SJSA1 (cell line): ENCODE data around the gene SNRK. TPM values are rescaled to one million over a fixed set of nuclear protein-coding genes. Genes with fewer than 3 reads are reported as not detected.

Experiments
- DNase-seq, 2 experiments: peaks; one replicate each; pipeline ENCODE4 v3.0.0-alpha.2; 2015 to 2020; ENCODE audit warnings: low spot score in 2 of 2, low read depth in 1 of 2
- H3K27ac ChIP-seq: fragments of 250-450 bp; sonication (Bioruptor Pico); 2 replicates; pipeline ENCODE4 v1.5.1; 2020; ENCODE audit warnings: mild to moderate bottlenecking, moderate library complexity
- H3K27me3 ChIP-seq: fragments of 250-450 bp; sonication (Bioruptor Pico); replicated peaks from 2 replicates; pipeline ENCODE4 v1.5.1; 2020; ENCODE audit warnings: mild to moderate bottlenecking, moderate library complexity
- H3K36me3 ChIP-seq: fragments of 250-450 bp; sonication (Bioruptor Pico); 2 replicates; pipeline ENCODE4 v1.5.1; 2020; ENCODE audit warnings: mild to moderate bottlenecking
- H3K4me1 ChIP-seq: fragments of 250-450 bp; sonication (Bioruptor Pico); replicated peaks from 2 replicates; pipeline ENCODE4 v1.6.1; 2021; ENCODE audit warnings: mild to moderate bottlenecking
- H3K4me3 ChIP-seq: fragments of 250-450 bp; sonication (Bioruptor Pico); 2 replicates; pipeline ENCODE4 v1.5.1; 2020; ENCODE audit warnings: mild to moderate bottlenecking
- H3K9me3 ChIP-seq: fragments of 250-450 bp; sonication (Bioruptor Pico); replicated peaks from 2 replicates; pipeline ENCODE4 v1.5.1; 2020; ENCODE audit warnings: mild to moderate bottlenecking
- total RNA-seq: library from RNA; depleted of rRNA; stranded (reverse); fragments of >200 nt; shearing (Covaris generic); gene quantifications from 2 replicates; pipeline ENCODE4 v1.2.3, GENCODE V29; 2014; rRNA removed

The SNRK gene, protein sequence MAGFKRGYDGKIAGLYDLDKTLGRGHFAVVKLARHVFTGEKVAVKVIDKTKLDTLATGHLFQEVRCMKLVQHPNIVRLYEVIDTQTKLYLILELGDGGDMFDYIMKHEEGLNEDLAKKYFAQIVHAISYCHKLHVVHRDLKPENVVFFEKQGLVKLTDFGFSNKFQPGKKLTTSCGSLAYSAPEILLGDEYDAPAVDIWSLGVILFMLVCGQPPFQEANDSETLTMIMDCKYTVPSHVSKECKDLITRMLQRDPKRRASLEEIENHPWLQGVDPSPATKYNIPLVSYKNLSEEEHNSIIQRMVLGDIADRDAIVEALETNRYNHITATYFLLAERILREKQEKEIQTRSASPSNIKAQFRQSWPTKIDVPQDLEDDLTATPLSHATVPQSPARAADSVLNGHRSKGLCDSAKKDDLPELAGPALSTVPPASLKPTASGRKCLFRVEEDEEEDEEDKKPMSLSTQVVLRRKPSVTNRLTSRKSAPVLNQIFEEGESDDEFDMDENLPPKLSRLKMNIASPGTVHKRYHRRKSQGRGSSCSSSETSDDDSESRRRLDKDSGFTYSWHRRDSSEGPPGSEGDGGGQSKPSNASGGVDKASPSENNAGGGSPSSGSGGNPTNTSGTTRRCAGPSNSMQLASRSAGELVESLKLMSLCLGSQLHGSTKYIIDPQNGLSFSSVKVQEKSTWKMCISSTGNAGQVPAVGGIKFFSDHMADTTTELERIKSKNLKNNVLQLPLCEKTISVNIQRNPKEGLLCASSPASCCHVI
- 13.5 and 14.8 TPM in 2 replicates for total RNA-seq

DNA sequence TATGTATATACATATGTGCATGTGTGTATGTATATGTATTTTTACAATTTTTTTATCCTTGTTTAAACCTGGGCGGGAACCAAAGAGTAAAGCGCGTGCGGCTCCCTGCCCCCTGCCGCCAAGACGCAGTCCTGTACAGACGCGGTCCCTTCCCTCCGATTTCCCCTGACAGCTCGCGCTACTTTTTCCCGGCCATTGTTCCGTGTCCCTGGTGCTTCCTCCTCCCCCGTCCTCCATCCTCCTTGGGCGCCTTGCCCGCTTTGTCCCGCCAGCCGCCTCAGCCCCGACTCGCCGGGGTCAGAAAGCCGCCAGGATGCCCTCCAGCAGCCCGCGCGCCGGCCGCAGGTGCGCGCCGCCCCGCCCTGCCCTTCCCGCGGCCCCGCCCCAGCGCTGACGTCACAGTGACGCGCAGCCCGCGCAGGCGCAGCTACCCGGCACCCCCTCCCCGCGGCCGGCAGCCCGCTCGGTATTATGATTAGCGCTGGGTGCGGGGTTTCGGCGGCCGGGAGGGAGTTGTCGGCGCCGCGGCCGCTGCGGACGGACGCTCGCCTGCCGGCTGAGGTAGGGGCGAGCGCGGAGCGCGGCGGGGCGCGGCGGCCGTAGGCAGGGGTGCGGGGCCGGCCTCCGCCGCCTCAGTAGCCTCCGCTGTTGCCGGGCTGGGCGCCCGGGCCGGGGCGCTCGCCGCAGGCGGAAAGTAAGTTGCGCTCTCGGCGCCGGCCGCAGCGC, at the start of gene SNRK:
TSS of gene SNRK (plus strand) at position 426 of the 726 bp plus-strand sequence. CDS start 16,664 bp downstream, outside the sequence.
- peaks cover 9% of the 10 kb centered on the region for H3K4me1 ChIP-seq
- H3K9me3 ChIP-seq: no peaks in the 10 kb centered on the region
- peaks cover 9% of the 10 kb centered on the region; the same call in 1 of the 2 replicates for H3K27me3 ChIP-seq
- peak within 1 kb of the TSS; percentile 74; the same call in 1 of the 2 replicates for H3K27ac ChIP-seq
- peaks cover 13% of the 10 kb centered on the region for H3K36me3 ChIP-seq
- peak; percentile 74 to 76 for DNase-seq
- H3K4me3 ChIP-seq: peak within 1 kb of the TSS; percentile 99

DNA sequence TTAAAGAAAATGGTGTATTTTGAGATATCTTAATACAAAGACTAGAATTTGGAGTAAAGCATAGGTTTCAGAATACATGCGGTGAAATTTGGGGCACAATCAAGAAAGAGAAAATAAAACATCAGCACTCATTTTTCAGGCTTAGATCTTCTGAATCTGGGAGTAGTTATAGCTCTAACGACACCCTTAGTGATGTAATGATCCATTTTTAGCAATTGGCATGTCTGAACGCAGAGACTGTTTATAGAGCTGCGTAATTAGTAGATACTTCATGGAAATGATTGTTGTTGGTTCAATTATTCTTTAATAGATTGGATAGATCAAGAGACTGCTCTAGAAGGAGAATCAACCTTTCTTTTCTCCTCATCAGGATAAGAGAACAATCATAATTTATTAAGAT, 47.5 kb upstream of the SNRK start:
- H3K27ac ChIP-seq: no peak overlapping the region
- DNase-seq: no peak
- no peaks in the 10 kb centered on the region for H3K27me3 ChIP-seq
- no peak overlapping the region for H3K4me3 ChIP-seq
- no peaks in the 10 kb centered on the region for H3K36me3 ChIP-seq
- H3K4me1 ChIP-seq: no peaks in the 10 kb centered on the region
- H3K9me3 ChIP-seq: no peaks in the 10 kb centered on the region

DNA sequence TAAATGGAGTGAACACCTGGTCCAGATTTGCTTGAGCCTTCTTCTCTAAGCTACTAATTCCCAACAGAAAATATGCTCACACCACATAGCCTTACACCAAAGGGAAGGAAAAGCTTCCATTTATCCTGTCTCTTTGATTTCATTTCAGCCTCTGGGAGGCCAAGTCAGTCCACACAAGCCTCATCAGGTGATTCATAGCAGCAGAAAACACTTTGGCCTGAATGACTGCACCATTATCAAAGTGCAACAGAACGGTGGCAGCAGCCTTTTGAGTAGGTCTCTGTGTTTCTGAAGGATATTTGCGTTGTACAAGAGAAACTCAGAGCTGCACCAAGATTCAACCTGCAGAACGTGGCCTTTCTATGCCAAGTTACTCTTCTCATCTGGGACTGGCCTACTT, 46.6 kb upstream of the SNRK start:
- Histone ChIP-seq H3K9me3 (no peaks in the 10 kb centered on the region), H3K27me3 (no peaks in the 10 kb centered on the region), H3K4me3 (no peak overlapping the region), H3K27ac (no peak overlapping the region), H3K36me3 (no peaks in the 10 kb centered on the region), H3K4me1 (no peaks in the 10 kb centered on the region)
- DNase-seq: no peak

DNA sequence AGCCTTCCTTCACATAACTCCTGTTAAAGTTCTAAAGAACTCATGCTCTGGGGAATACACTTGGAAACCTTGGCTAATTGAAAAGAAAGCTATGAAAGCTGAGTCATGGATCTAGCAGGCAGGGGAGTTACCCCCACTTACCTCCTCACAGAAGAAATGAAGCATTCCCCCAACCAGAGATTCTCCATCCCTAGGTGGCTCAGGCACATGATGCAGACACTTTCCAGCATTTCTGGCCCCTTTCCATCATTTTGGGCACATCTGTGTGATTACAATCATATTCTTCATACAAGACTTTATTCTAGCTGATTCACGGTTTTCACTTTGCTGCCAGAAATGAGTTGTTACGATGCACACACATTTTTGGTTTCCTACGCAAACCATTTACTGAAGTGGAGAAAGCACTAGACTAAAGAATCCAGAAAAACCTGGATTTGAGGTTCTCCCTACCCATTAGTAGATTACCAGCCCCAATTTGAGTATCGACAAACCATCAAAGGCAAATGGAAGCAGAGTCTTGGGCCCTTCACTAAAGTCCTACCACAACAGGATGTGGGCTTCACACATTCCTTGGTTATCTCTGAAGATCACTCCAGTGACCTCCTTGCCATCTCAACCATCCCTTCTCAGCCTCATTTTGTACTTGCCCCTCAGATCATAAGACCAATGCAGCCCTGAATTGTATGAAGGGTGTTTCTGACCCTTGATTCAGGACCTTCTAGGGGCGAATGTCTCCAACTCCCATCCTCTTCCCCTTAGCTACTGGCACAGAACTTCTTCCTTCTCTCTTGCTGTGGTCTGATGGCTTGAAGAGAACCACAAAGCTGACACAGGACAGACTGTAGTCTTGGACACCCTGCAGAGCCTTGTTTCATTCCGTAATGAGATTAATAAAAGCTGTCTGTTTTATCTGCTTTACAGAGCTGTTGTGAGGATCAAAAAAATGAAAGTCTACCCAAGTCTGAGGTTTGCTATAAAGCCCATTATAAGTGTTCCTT, 42.5 kb upstream of the SNRK start:
- H3K9me3 ChIP-seq: no peaks in the 10 kb centered on the region
- H3K27me3 ChIP-seq: no peaks in the 10 kb centered on the region
- H3K27ac ChIP-seq: no peak overlapping the region
- DNase-seq: no peak
- H3K4me1 ChIP-seq: no peaks in the 10 kb centered on the region
- no peaks in the 10 kb centered on the region for H3K36me3 ChIP-seq
- no peak overlapping the region for H3K4me3 ChIP-seq

DNA sequence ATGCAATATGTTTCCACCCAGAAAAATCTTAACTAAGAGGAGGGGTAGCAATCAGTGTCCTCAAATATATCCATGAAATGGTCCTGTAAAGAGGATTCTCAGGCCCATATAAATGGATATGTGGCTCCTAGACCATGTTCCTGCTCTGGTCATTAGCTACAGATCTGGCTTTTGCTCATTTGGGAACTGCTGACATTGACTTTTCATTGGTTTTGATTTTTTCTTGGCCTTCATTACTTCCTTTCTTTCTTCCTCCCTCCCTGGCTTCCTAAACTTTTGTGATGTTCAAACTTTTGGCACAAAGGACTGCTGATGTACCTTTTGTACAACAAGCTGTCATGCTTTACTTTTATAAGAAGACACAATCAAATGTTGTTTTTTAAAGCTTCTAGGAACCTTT, 41.6 kb upstream of the SNRK start:
- no peaks in the 10 kb centered on the region for H3K27me3 ChIP-seq
- H3K9me3 ChIP-seq: no peaks in the 10 kb centered on the region
- H3K4me1 ChIP-seq: no peaks in the 10 kb centered on the region
- no peak for DNase-seq
- H3K36me3 ChIP-seq: no peaks in the 10 kb centered on the region
- no peak overlapping the region for H3K4me3 ChIP-seq
- no peak overlapping the region for H3K27ac ChIP-seq

DNA sequence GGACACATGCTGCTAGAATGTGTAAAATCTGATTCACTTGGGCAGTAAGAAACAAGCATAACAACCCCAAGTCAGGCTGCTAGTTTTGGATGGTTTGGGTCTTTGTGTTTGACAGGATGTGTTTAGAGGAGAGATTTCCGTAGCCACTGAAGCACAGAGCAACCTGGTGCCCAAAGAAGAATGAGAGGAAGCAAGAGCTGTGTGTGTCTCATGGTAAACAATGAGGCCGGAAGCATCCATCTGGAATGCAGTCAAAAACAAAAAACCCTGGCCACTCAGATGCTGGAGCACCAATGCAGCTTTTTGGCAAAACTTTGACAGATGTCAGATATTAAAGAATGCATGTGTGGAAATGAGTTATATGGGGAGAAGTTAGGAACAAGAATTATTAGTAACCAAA, 39.4 kb upstream of the SNRK start:
- Histone ChIP-seq H3K4me1 (no peaks in the 10 kb centered on the region), H3K27me3 (no peaks in the 10 kb centered on the region), H3K4me3 (no peak overlapping the region), H3K9me3 (no peaks in the 10 kb centered on the region), H3K27ac (no peak overlapping the region), H3K36me3 (no peaks in the 10 kb centered on the region)
- no peak for DNase-seq

DNA sequence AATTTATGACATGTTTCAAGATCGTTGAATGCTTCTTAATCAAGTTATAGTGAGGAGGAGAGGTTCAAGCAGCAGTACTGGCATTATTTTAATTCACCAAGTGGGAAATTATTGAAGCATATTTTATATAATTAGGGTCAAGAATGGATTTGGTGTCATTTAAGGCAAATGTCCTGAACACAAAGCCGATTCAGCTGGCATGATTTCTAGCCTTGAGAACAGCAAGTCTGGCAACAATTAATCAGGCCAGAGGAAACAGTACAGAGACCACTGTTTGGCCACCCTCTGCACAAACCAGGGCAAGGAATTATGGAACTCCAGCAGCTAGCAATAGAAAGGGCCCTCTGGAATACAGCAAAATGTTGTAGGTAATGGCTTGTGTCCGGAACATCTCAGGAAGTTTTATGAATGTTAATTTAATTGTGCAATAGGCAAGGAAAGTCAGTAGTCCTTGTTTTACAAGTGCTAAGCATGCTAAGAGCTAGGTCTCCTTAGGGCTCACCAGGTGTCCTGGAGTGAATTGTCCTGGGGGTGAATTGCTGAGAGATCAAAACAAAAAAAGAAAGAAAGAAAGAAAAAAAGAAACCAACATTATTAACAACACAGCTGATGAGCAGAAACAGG, 38.7 kb upstream of the SNRK start:
- H3K36me3 ChIP-seq: no peaks in the 10 kb centered on the region
- no peaks in the 10 kb centered on the region for H3K9me3 ChIP-seq
- H3K27ac ChIP-seq: no peak overlapping the region
- H3K4me3 ChIP-seq: no peak overlapping the region
- DNase-seq: no peak
- H3K4me1 ChIP-seq: no peaks in the 10 kb centered on the region
- no peaks in the 10 kb centered on the region for H3K27me3 ChIP-seq

DNA sequence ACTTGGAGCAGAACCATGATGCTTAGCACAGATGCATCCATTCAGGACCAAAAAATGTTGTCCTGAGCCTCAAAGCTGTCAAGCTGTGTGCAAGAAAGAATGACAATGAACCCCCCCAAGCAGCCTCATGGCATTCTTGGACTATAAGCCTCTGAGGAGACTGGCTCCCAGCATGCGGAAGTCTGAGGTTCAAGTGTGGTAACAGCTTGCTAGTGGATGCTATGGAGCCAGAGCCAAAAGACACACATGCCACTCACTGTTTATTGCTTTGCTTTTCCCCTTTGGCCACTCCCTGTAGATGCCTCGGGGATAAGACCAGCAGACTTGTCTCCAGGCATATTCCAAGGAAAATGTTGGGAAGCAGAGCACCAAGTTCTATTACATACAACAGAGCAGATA, 38.2 kb upstream of the SNRK start:
- no peak overlapping the region for H3K27ac ChIP-seq
- H3K27me3 ChIP-seq: no peaks in the 10 kb centered on the region
- no peaks in the 10 kb centered on the region for H3K9me3 ChIP-seq
- no peaks in the 10 kb centered on the region for H3K4me1 ChIP-seq
- H3K36me3 ChIP-seq: no peaks in the 10 kb centered on the region
- no peak overlapping the region for H3K4me3 ChIP-seq
- DNase-seq: no peak

DNA sequence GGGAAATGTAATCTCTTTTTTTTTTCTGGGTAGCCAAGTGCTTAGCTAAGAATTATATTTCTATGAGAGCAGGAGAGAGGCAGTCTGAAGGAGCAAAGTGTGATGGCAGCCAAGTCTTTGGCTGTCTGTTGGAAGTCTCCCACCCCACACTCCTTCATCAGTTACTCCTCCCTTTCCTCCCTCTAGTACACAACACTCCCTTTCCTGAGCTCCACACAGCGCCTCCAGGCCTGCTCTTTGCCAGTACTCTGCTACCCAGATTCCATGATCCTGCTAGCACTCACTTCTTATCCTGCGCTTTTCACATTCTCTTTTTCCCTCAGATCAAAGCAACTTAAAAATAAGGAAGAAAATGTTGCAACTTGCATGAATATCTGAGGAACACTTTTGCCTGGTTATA, 37.4 kb upstream of the SNRK start:
- DNase-seq: no peak
- no peaks in the 10 kb centered on the region for H3K9me3 ChIP-seq
- no peaks in the 10 kb centered on the region for H3K27me3 ChIP-seq
- H3K4me3 ChIP-seq: no peak overlapping the region
- H3K27ac ChIP-seq: no peak overlapping the region
- no peaks in the 10 kb centered on the region for H3K36me3 ChIP-seq
- no peaks in the 10 kb centered on the region for H3K4me1 ChIP-seq

DNA sequence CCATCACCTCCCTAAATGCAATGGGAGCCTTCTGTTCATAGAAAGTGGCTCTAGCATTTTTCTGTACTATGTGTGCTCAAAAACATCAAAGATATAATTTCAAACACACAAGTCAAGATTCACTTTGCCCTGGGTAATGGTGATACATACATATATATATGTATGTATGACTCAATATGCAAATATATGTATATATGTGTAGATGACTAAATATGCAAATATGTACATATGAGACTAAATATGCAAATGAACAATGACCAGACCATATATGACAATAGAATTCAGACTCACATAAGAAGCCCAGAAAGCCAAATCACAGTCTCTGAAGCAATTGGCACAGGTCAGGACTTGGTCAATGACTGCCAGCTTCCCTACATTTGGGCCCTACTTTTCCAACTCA, 36.9 kb upstream of the SNRK start:
- Histone ChIP-seq H3K4me1 (no peaks in the 10 kb centered on the region), H3K4me3 (no peak overlapping the region), H3K27ac (no peak overlapping the region), H3K27me3 (no peaks in the 10 kb centered on the region), H3K9me3 (no peaks in the 10 kb centered on the region), H3K36me3 (no peaks in the 10 kb centered on the region)
- DNase-seq: no peak

DNA sequence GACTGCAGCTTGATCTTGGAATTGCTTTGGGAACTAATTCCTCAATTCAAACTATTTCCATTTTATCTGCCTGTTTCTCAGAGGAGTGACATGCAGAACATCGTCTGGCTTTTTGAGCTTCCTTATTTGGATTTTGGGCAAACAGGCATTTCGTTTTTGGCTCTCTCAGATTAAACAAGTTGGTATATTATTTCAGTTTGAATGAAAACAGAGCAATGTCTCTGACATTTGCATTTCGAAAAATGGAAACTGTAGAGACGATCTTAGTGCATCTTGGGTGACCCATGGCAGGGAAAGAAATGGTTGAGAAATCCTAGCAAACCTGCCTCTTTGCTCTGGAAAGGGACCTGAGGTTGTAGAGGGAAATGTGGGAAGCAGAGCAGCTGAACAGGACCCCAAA, 33.0 kb upstream of the SNRK start:
- H3K27ac ChIP-seq: no peak overlapping the region
- H3K4me1 ChIP-seq: no peaks in the 10 kb centered on the region
- no peak overlapping the region for H3K4me3 ChIP-seq
- no peak for DNase-seq
- H3K9me3 ChIP-seq: no peaks in the 10 kb centered on the region
- H3K27me3 ChIP-seq: no peaks in the 10 kb centered on the region
- no peaks in the 10 kb centered on the region for H3K36me3 ChIP-seq

DNA sequence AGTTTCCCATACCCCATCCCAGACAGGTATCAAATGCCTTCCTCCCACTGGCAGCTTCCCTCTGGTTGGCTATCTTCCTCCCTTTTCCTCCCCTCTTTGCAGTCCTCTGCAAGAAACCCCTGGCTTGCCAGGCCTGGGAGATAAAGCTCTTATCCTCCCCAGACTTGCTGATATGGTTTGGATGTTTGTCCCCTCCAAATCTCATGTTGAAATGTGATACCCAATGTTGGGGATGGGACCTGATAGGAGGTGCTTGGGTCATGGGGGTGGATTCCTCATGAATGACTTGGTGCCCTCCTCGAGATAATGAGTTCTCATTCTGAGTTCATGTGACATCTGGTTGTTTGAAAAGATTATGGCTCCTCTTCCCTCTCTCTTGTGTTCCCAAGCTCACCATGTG, 32.2 kb upstream of the SNRK start:
- no peaks in the 10 kb centered on the region for H3K9me3 ChIP-seq
- H3K4me1 ChIP-seq: no peaks in the 10 kb centered on the region
- no peak for DNase-seq
- no peak overlapping the region for H3K27ac ChIP-seq
- H3K4me3 ChIP-seq: no peak overlapping the region
- no peaks in the 10 kb centered on the region for H3K27me3 ChIP-seq
- H3K36me3 ChIP-seq: no peaks in the 10 kb centered on the region

DNA sequence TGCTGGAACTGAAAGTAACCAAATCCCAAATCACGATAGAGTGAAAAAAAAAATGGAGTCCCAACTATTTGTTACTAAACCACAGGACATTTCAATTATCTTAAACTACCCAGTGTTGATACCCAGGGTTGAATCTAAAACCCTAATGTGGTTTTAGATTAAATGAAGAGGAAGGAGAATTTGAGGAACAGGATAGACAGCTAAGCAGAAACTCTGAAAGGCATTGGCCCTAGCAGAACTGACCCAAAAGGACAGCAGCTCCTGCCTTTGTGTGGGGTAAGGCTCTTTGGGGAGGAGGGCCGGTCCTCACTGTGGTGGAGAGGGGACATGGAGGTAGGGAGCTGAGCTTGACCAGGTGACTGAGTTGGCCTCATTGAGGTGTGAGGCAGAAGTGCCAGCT, 30.7 kb upstream of the SNRK start:
- H3K27ac ChIP-seq: no peak overlapping the region
- no peaks in the 10 kb centered on the region for H3K9me3 ChIP-seq
- no peaks in the 10 kb centered on the region for H3K36me3 ChIP-seq
- H3K27me3 ChIP-seq: no peaks in the 10 kb centered on the region
- H3K4me3 ChIP-seq: no peak overlapping the region
- no peak for DNase-seq
- H3K4me1 ChIP-seq: no peaks in the 10 kb centered on the region
